H1 (cell line): ENCODE measurements around the gene GRIN2B. TPM values are rescaled to one million over a fixed set of nuclear protein-coding genes. Genes with fewer than 3 reads are reported as not detected.

Source experiments
- CTCF ChIA-PET: fragments of 300-600 bp; sonication (Branson Sonifier 250); formaldehyde crosslinking; loops from one replicate; lab custom pipeline; 2021; ENCODE audit not compliant: partially characterized antibody; lab: Charles Lee
- POLR2A ChIA-PET: fragments of 300-600 bp; sonication (Branson Sonifier 250); formaldehyde crosslinking; loops from one replicate; lab custom pipeline; 2021; ENCODE audit warnings: inconsistent platforms; ENCODE audit not compliant: partially characterized antibody; lab: Charles Lee
- DNase-seq, 2 experiments: peaks; one replicate each; pipeline versions ENCODE4 v3.0.0 to v3.0.0-alpha.2; 2010 to 2022; ENCODE audit warnings: low spot score in 2 of 2, low read depth in 1 of 2, mixed read lengths in 1 of 2
- FAIRE-seq: peaks from 2 replicates; lab custom pipeline; 2011; peaks lifted over from hg19 to GRCh38; lab: Jason Lieb, UNC
- H2AFZ ChIP-seq: 2 replicates; pipeline ENCODE4 v1.8.1; 2012; ENCODE audit warnings: low read length, inconsistent platforms
- H2AK5ac ChIP-seq: 2 replicates; pipeline ENCODE4 v1.6.1; 2013; ENCODE audit warnings: low read depth, low read length
- H2BK120ac ChIP-seq: replicated peaks from 2 replicates; pipeline ENCODE3; 2013; ENCODE audit warnings: low read depth, low read length, inconsistent platforms
- H2BK12ac ChIP-seq: 2 replicates; pipeline ENCODE4 v1.6.1; 2013; ENCODE audit warnings: low read depth, low read length
- H2BK15ac ChIP-seq: 2 replicates; pipeline ENCODE4 v1.6.1; 2013; ENCODE audit warnings: low read length
- H2BK20ac ChIP-seq: 2 replicates; pipeline ENCODE4 v1.6.1; 2013; ENCODE audit warnings: low read length
- H2BK5ac ChIP-seq: 2 replicates; pipeline ENCODE4 v1.6.1; 2013; ENCODE audit warnings: low read depth, low read length
- H3K14ac ChIP-seq: 2 replicates; pipeline ENCODE4 v1.6.1; 2013; ENCODE audit warnings: inconsistent platforms; ENCODE audit not compliant: insufficient read length
- H3K18ac ChIP-seq: 2 replicates; pipeline ENCODE4 v1.6.1; 2013; ENCODE audit warnings: low read length; ENCODE audit errors: extremely low read depth
- H3K23ac ChIP-seq: 2 replicates; pipeline ENCODE4 v1.6.1; 2013; ENCODE audit warnings: inconsistent platforms; ENCODE audit not compliant: insufficient read length
- H3K23me2 ChIP-seq: 2 replicates; pipeline ENCODE4 v1.6.1; 2013; ENCODE audit warnings: low read depth, low read length
- H3K27ac ChIP-seq: 2 replicates; pipeline ENCODE4 v1.6.1; 2011; ENCODE audit warnings: low read depth, low read length, inconsistent platforms
- H3K27me3 ChIP-seq, 4 experiments: replicated peaks in 1 of 4; 1 replicate in 1 of 4; 2 replicates in 3 of 4; pipeline versions ENCODE4 v1.6.1 to v1.8.1; 2011 to 2013; ENCODE audit warnings: low read length in 3 of 4, mild to moderate bottlenecking in 3 of 4, inconsistent platforms in 2 of 4, mixed read lengths in 2 of 4, moderate library complexity in 1 of 4; ENCODE audit not compliant: control insufficient read depth in 3 of 4, insufficient read depth in 3 of 4; ENCODE audit errors: extremely low read depth in 1 of 4
- H3K36me3 ChIP-seq, 4 experiments: 2 replicates each; pipeline versions ENCODE4 v1.6.1 to v1.8.1; 2011 to 2013; ENCODE audit warnings: mild to moderate bottlenecking in 4 of 4, low read length in 3 of 4, moderate library complexity in 2 of 4, control low read depth in 1 of 4, inconsistent platforms in 1 of 4; ENCODE audit not compliant: insufficient read depth in 4 of 4, control insufficient read depth in 2 of 4
- H3K4ac ChIP-seq: replicated peaks from 2 replicates; pipeline ENCODE3; 2013; ENCODE audit warnings: low read length, low read depth, mixed read lengths, inconsistent platforms; ENCODE audit not compliant: insufficient read length
- H3K4me1 ChIP-seq, 4 experiments: replicated peaks in 1 of 4; 1 replicate in 1 of 4; 2 replicates in 3 of 4; pipeline versions ENCODE4 v1.6.1 to v1.8.1; 2011 to 2013; ENCODE audit warnings: low read length in 3 of 4, inconsistent platforms in 2 of 4, mixed read lengths in 1 of 4; ENCODE audit not compliant: insufficient read depth in 4 of 4, control insufficient read depth in 3 of 4
- H3K4me2 ChIP-seq, 2 experiments: 2 replicates each; pipeline versions ENCODE4 v1.6.1 to v1.8.1; 2011 to 2013; ENCODE audit warnings: low read depth in 2 of 2, low read length in 2 of 2, control low read depth in 1 of 2, inconsistent platforms in 1 of 2, mild to moderate bottlenecking in 1 of 2; ENCODE audit not compliant: insufficient read depth in 1 of 2
- H3K4me3 ChIP-seq, 4 experiments: fragments of 200-600, 300-600 bp in 1 of 4; sonication (generic), shearing (Covaris generic), sonication (Bioruptor Twin) in 1 of 4; 2 replicates each; pipeline versions ENCODE4 v1.5.1 to v1.8.1; 2011 to 2016; ENCODE audit warnings: low read length in 4 of 4, low read depth in 3 of 4, control low read depth in 2 of 4, inconsistent platforms in 2 of 4, mild to moderate bottlenecking in 2 of 4, mixed read lengths in 1 of 4, moderate library complexity in 1 of 4; ENCODE audit not compliant: insufficient read depth in 2 of 4; ENCODE audit errors: extremely low read depth in 1 of 4
- H3K56ac ChIP-seq: replicated peaks from 2 replicates; pipeline ENCODE3; 2013; ENCODE audit warnings: low read depth, mild to moderate bottlenecking, mixed read lengths, low read length, inconsistent platforms; ENCODE audit not compliant: insufficient read length
- H3K79me1 ChIP-seq: 2 replicates; pipeline ENCODE4 v1.6.1; 2013; ENCODE audit warnings: low read depth, low read length, control low read depth
- H3K79me2 ChIP-seq, 2 experiments: 2 replicates each; pipeline versions ENCODE4 v1.6.1 to v1.8.1; 2012 to 2013; ENCODE audit warnings: low read length in 2 of 2, mild to moderate bottlenecking in 2 of 2, inconsistent platforms in 1 of 2; ENCODE audit not compliant: insufficient read depth in 2 of 2, control insufficient read depth in 1 of 2
- H3K9ac ChIP-seq, 4 experiments: replicated peaks in 1 of 4; 1 replicate in 1 of 4; 2 replicates in 3 of 4; pipeline versions ENCODE4 v1.6.1 to v1.8.1; 2011 to 2013; ENCODE audit warnings: low read depth in 3 of 4, low read length in 3 of 4, control low read depth in 2 of 4, mild to moderate bottlenecking in 2 of 4, moderate library complexity in 2 of 4, inconsistent platforms in 1 of 4; ENCODE audit errors: extremely low read depth in 1 of 4
- H3K9me3 ChIP-seq, 2 experiments: 2 replicates each; pipeline versions ENCODE4 v1.6.1 to v1.8.1; 2012 to 2013; ENCODE audit warnings: mild to moderate bottlenecking in 2 of 2, moderate library complexity in 2 of 2, control low read depth in 1 of 2, inconsistent platforms in 1 of 2, low read depth in 1 of 2, low read length in 1 of 2, mixed read lengths in 1 of 2; ENCODE audit not compliant: insufficient read depth in 2 of 2
- H4K20me1 ChIP-seq, 2 experiments: replicated peaks in 1 of 2; 2 replicates each; pipeline versions ENCODE3 to v1.8.1; 2011 to 2013; ENCODE audit warnings: inconsistent platforms in 2 of 2, low read length in 2 of 2, mild to moderate bottlenecking in 1 of 2; ENCODE audit not compliant: insufficient read depth in 2 of 2, control insufficient read depth in 1 of 2
- H4K5ac ChIP-seq: 2 replicates; pipeline ENCODE4 v1.6.1; 2013; ENCODE audit warnings: low read length, low read depth, mixed read lengths, inconsistent platforms; ENCODE audit not compliant: insufficient read length
- H4K8ac ChIP-seq: 2 replicates; pipeline ENCODE4 v1.8.0; 2013; ENCODE audit warnings: mild to moderate bottlenecking, moderate library complexity, low read length, inconsistent platforms; ENCODE audit not compliant: insufficient read depth; ENCODE audit errors: extremely low read depth
- H4K91ac ChIP-seq: replicated peaks from 2 replicates; pipeline ENCODE3; 2013; ENCODE audit warnings: low read length, mixed read lengths, inconsistent platforms; ENCODE audit not compliant: insufficient read length
- BACH1 ChIP-seq: IDR thresholded peaks from 2 replicates; pipeline ENCODE4 v1.6.1; 2012; ENCODE audit warnings: low read length, improper control_type of control experiment
- GTF2F1 ChIP-seq: IDR thresholded peaks from 2 replicates; pipeline ENCODE4 v1.6.1; 2012; ENCODE audit warnings: low read depth, low read length, improper control_type of control experiment, borderline replicate concordance
- WGBS, 2 experiments: shearing (Covaris generic) in 1 of 2; methylation state at CpG; one replicate each; pipeline versions ENCODE4 v1.1.6 to v1.1.7; 2013 to 2015; ENCODE audit warnings: low lambda C conversion rate in 2 of 2, mixed read lengths in 2 of 2, inconsistent platforms in 1 of 2, low coverage in 1 of 2, missing lambda C conversion rate in 1 of 2; ENCODE audit not compliant: insufficient replicate concordance in 2 of 2, insufficient coverage in 1 of 2, insufficient read length in 1 of 2; ENCODE audit errors: extremely low coverage in 1 of 2, missing lambda C conversion rate in 1 of 2; 5-methylcytosine and 5-hydroxymethylcytosine counted together
- polyA plus RNA-seq, 7 experiments: library from polyadenylated mRNA; depleted of rRNA in 3 of 7; stranded (reverse) in 5 of 7; unstranded in 2 of 7; fragments of >200 nt in 5 of 7; fragments of 200-250 nt in 2 of 7; gene quantifications; 1 replicate in 5 of 7; 2 replicates in 1 of 7; 4 replicates in 1 of 7; pipeline versions ENCODE4 v1.2.1 to v1.2.3, GENCODE V29; 2011 to 2013; ENCODE audit warnings: missing spikeins in 2 of 7, mixed read lengths in 2 of 7
- total RNA-seq: library from RNA; stranded (reverse); fragmentation: NEBNext Ultra II Directional; extraction: Animal tissue kit (Norgen Biotek cat#: 25700); gene quantifications from 2 replicates; pipeline ENCODE4 v1.2.1, GENCODE V29; 2021

Gene GRIN2B
- total and polyA plus RNA-seq, 2 of the 8 experiments (the other 6 are each of a cell fraction or from before 2014, with no cell fraction given): 0.68 to 3.2 TPM

- Histone ChIP-seq H3K23ac (no peak overlapping the region), H2BK120ac (no peak overlapping the region), H3K56ac (no peak overlapping the region), H2BK5ac (no peak overlapping the region), H4K20me1 (no peaks in the 10 kb centered on the region), H3K23me2 (no peaks in the 10 kb centered on the region), H3K18ac (no peak overlapping the region), H3K9me3 (no peaks in the 10 kb centered on the region), H3K4ac (no peak overlapping the region), H3K36me3 (no peaks in the 10 kb centered on the region), H3K4me1 (peaks cover 0 to 10% (median 4%) of the 10 kb centered on the region in 4 experiments; a peak in 4 of 7 replicates), H3K79me1 (no peaks in the 10 kb centered on the region), H2AK5ac (no peak overlapping the region), H2AFZ (no peak overlapping the region), H3K4me2 (no peak overlapping the region), H3K79me2 (no peaks in the 10 kb centered on the region), H2BK12ac (no peak overlapping the region), H3K14ac (no peak overlapping the region), H2BK20ac (no peak overlapping the region), H4K8ac (no peak overlapping the region), H3K27me3 (no peaks in the 10 kb centered on the region), H3K4me3 (no peak overlapping the region), H3K9ac (no peak overlapping the region), H4K91ac (no peak overlapping the region), H3K27ac (no peak overlapping the region), H4K5ac (no peak overlapping the region), H2BK15ac (no peak overlapping the region)
- WGBS, 2 experiments: 92% methylated on average over 6 of the region's 6 CpGs; no CpG with 5 or more reads in 1 of the 2 experiments
- POLR2A ChIA-PET: no interaction called here
- TF ChIP-seq GTF2F1: no peak
- no peak for TF ChIP-seq BACH1
- DNase-seq (no peak), FAIRE-seq (no peak)
- CTCF ChIA-PET: interaction anchor here (1.0 to 1.2 kb wide), 2 partner anchors 11 to 17 kb away, joined by 4 read pairs; no protein-coding TSS in a partner anchor
Observed at GRCh38 chr12:13947276-13947946, 34.0 kb downstream of the GRIN2B start.
